ENCODE results near the gene PDK2. TPM values are rescaled to one million over a fixed set of nuclear protein-coding genes. Genes with fewer than 3 reads are reported as not detected.

The PDK2 gene
- total and polyA plus RNA-seq, 9 of the 15 experiments (the other 6 are each of a cell fraction or from before 2014, with no cell fraction given), result 0.03 to 2.5 (median 1.4) TPM

DNA sequence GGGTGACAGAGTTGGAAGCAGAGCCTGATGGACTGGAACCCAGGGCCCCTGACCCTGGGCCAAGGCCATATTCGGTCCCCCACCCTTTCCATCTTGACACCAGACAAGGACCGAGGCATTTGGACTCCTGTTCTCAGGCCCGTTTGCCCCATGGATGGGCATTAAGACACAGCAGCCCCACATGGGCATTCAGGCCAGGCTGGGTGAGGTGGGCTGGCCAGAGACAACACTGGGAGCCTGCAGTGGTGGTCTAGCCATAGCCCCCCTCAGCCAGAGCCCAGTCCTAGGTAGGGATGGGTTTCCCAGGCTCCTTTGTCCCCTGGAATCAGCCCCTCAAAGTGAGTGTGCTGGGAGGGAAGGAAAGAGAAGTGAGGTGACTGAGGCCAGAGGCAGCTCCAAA, 1.6 kb downstream of the PDK2 start:
- Histone ChIP-seq H3K9ac (ENCODE audit: insufficient read depth in 1 of 2, low read depth in 2 of 2, low read length in 2 of 2) (no peak overlapping the region), H2AFZ (ENCODE audit: low read depth, low read length) (no peak overlapping the region), H3K79me2 (ENCODE audit: control insufficient read depth, insufficient read depth, low read length) (no peaks in the 10 kb centered on the region), H3K9me3 (replicated peaks; ENCODE audit: control insufficient read depth, insufficient read depth, low read depth, low read length) (no peaks in the 10 kb centered on the region), H4K20me1 (replicated peaks; ENCODE audit: control insufficient read depth, insufficient read depth, low read length) (0 out of 2 replicates have a peak, but pooled peaks cover 12% of the 10 kb centered on the region), H3K27me3 (ENCODE audit: control insufficient read depth in 2 of 2, insufficient read depth in 2 of 2, low read length in 2 of 2) (peaks cover 11 to 29% of the 10 kb centered on the region in 2 experiments; a peak in 4 of 5 replicates), H3K36me3 (ENCODE audit: control insufficient read depth, insufficient read depth, low read length) (no peaks in the 10 kb centered on the region), H3K4me3 (no peak overlapping the region), H3K4me1 (replicated peaks in 1 of 2; ENCODE audit: control insufficient read depth in 2 of 2, insufficient read depth in 2 of 2, low read length in 2 of 2) (peaks cover 21 to 29% of the 10 kb centered on the region in 2 experiments; a peak in 4 of 5 replicates), H3K4me2 (ENCODE audit: insufficient read depth, low read length) (no peak overlapping the region), H3K27ac (ENCODE audit: extremely low read depth, low read depth, low read length) (no peak overlapping the region), H3K9me1 (ENCODE audit: control insufficient read depth, insufficient read depth, low read length) (peaks cover under 1% of the 10 kb centered on the region)
- in situ Hi-C loops (cut with MboI) (loop anchor here (5.0 kb wide), 1 partner anchor 196 kb away; no protein-coding TSS in a partner anchor), intact Hi-C loops (cut with micrococcal nuclease) (no loop called here)
- FAIRE-seq, result no peak
- ATAC-seq, result no peak
- WGBS (ENCODE audit: insufficient coverage, low coverage, missing lambda C conversion rate), result 3% methylated on average over 3 of the region's 3 CpGs
- no TSS peak for BruUV-seq (replicated peaks)
- TF ChIP-seq ZNF23 (CRISPR knock-in tag; IDR thresholded peaks at IDR 0.05) (no peak), TFAM (CRISPR knock-in tag; conservative IDR thresholded peaks at IDR 0.05) (no peak)
- CTCF ChIA-PET (ENCODE audit: low intra/inter-chr PET ratio), result no interaction called here
- no peak for DNase-seq (ENCODE audit: extremely low read depth in 1 of 4, low spot score in 3 of 4)
- POLR2A ChIA-PET, result no interaction called here

DNA sequence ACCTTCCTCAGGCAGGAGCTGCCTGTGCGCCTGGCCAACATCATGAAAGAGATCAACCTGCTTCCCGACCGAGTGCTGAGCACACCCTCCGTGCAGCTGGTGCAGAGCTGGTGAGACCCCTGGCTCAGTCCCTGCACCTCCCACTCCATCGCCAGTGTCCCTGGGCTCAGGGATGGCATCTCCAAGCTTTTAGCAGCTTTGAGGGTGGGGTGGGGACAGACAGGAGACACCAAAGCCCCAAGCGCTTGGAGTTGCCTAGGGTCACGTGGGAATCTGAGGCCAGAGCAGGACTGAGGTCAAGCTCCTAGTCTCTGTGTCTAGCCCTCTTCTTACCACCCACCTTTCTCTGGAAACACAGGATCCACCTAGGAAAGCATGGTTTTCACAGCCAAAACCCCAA, 2.3 kb downstream of the PDK2 start:
- Histone ChIP-seq H3K36me3 (ENCODE audit: control insufficient read depth, insufficient read depth, low read length) (no peaks in the 10 kb centered on the region), H3K4me1 (replicated peaks in 1 of 2; ENCODE audit: control insufficient read depth in 2 of 2, insufficient read depth in 2 of 2, low read length in 2 of 2) (peaks cover 25 to 36% of the 10 kb centered on the region in 2 experiments; a peak in 4 of 5 replicates), H3K9ac (ENCODE audit: insufficient read depth in 1 of 2, low read depth in 2 of 2, low read length in 2 of 2) (no peak overlapping the region; a peak in 1 of 4 replicates), H3K4me2 (ENCODE audit: insufficient read depth, low read length) (no peak overlapping the region), H3K27ac (ENCODE audit: extremely low read depth, low read depth, low read length) (no peak overlapping the region), H4K20me1 (replicated peaks; ENCODE audit: control insufficient read depth, insufficient read depth, low read length) (0 out of 2 replicates have a peak, but pooled peaks cover 12% of the 10 kb centered on the region), H3K79me2 (ENCODE audit: control insufficient read depth, insufficient read depth, low read length) (no peaks in the 10 kb centered on the region), H3K9me1 (ENCODE audit: control insufficient read depth, insufficient read depth, low read length) (peaks cover 4% of the 10 kb centered on the region), H3K27me3 (ENCODE audit: control insufficient read depth in 2 of 2, insufficient read depth in 2 of 2, low read length in 2 of 2) (peaks cover 11 to 22% of the 10 kb centered on the region in 2 experiments; a peak in 4 of 5 replicates), H3K9me3 (replicated peaks; ENCODE audit: control insufficient read depth, insufficient read depth, low read depth, low read length) (no peaks in the 10 kb centered on the region), H2AFZ (ENCODE audit: low read depth, low read length) (no peak overlapping the region), H3K4me3 (no peak overlapping the region)
- BruUV-seq (replicated peaks), result no TSS peak
- TF ChIP-seq RAD51 (IDR thresholded peaks at IDR 0.05; ENCODE audit: borderline replicate concordance, low read depth), result peak; percentile 19; the same call in 1 of the 2 replicates
- TF ChIP-seq EWSR1 (IDR thresholded peaks at IDR 0.05; ENCODE audit: borderline replicate concordance, low read depth, partially characterized antibody), result no peak
- TF ChIP-seq, protein P1, sequence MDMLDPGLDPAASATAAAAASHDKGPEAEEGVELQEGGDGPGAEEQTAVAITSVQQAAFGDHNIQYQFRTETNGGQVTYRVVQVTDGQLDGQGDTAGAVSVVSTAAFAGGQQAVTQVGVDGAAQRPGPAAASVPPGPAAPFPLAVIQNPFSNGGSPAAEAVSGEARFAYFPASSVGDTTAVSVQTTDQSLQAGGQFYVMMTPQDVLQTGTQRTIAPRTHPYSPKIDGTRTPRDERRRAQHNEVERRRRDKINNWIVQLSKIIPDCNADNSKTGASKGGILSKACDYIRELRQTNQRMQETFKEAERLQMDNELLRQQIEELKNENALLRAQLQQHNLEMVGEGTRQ (CRISPR knock-in tag; IDR thresholded peaks at IDR 0.05), result peak; percentile 42
- no peak for DNase-seq (ENCODE audit: extremely low read depth in 1 of 4, low spot score in 3 of 4)
- intact Hi-C loops (cut with micrococcal nuclease) (no loop called here), in situ Hi-C loops (cut with MboI) (loop anchor here (5.0 kb wide), 1 partner anchor 195 kb away; no protein-coding TSS in a partner anchor)
- CTCF ChIA-PET (ENCODE audit: low intra/inter-chr PET ratio), result interaction anchor here (0.5 kb wide), 1 partner anchor 190 kb away, joined by 6 read pairs; no protein-coding TSS in a partner anchor
- ATAC-seq, result no peak
- WGBS (ENCODE audit: insufficient coverage, low coverage, missing lambda C conversion rate), result 17% methylated on average over 6 of the region's 7 CpGs
- POLR2A ChIA-PET, result interaction anchor here (0.8 kb wide), 1 partner anchor 18 kb away, joined by 4 read pairs; no protein-coding TSS in a partner anchor
- no peak for FAIRE-seq

Measured in K562 (cell line).